Esophagus (tissue), 2 donors: ENCODE data around the gene C12orf42. TPM values are rescaled to one million over a fixed set of nuclear protein-coding genes. Genes with fewer than 3 reads are reported as not detected.

Experiments
- H3K27ac ChIP-seq, 2 donors: one replicate each; pipeline ENCODE4 v1.5.1; 2013; ENCODE audit warnings: low read depth in 2 of 2, mild to moderate bottlenecking in 2 of 2, inconsistent platforms in 1 of 2, low read length in 1 of 2, moderate library complexity in 1 of 2
- H3K27me3 ChIP-seq, 2 donors: one replicate each; pipeline ENCODE4 v1.6.1; 2013; ENCODE audit warnings: low read length in 2 of 2, control low read depth in 1 of 2, mild to moderate bottlenecking in 1 of 2; ENCODE audit not compliant: insufficient read depth in 2 of 2, control insufficient read depth in 1 of 2
- H3K36me3 ChIP-seq, 2 donors: one replicate each; pipeline ENCODE4 v1.6.1; 2013; ENCODE audit warnings: low read length in 1 of 2; ENCODE audit not compliant: control insufficient read depth in 2 of 2, insufficient read depth in 2 of 2
- H3K4me1 ChIP-seq, 2 donors: one replicate each; pipeline ENCODE4 v1.6.1; 2013; ENCODE audit warnings: low read length in 1 of 2; ENCODE audit not compliant: control insufficient read depth in 2 of 2, insufficient read depth in 2 of 2
- H3K4me3 ChIP-seq, 2 donors: one replicate each; pipeline ENCODE4 v1.5.1; 2013; ENCODE audit warnings: low read length in 2 of 2, mild to moderate bottlenecking in 2 of 2, low read depth in 1 of 2, moderate library complexity in 1 of 2
- H3K9me3 ChIP-seq, 2 donors: one replicate each; pipeline ENCODE4 v1.6.1; 2013; ENCODE audit warnings: mild to moderate bottlenecking in 2 of 2, low read depth in 1 of 2, low read length in 1 of 2, moderate library complexity in 1 of 2; ENCODE audit not compliant: control insufficient read depth in 2 of 2, insufficient read depth in 1 of 2
- WGBS, 2 donors: extraction: QIAGEN DNeasy Blood & Tissue Kit; methylation state at CpG; one replicate each; pipeline ENCODE4 v1.1.7; 2013; 5-methylcytosine and 5-hydroxymethylcytosine counted together
- polyA plus RNA-seq, 2 donors: library from polyadenylated mRNA; stranded (reverse); fragments of 200-250 nt; gene quantifications; one replicate each; pipeline ENCODE4 v1.2.3, GENCODE V29; 2013
- donor health status: healthy with polysubstance abuse.
- donor health status: Bipolar disorder and iron deficiency.

Gene C12orf42
- polyA plus RNA-seq: not detected

GRCh38 chr12:103495469-103496456 is at the start of gene C12orf42:
Gene C12orf42 (minus strand): TSS chr12:103495968. CDS start chr12:103478426, 17,542 bp downstream.
- Histone ChIP-seq H3K36me3 (no peaks in the 10 kb centered on the region), H3K27me3 (peaks cover 0 to 4% of the 10 kb centered on the region in 2 donors), H3K27ac (no peak within 1 kb of the TSS), H3K4me3 (peak within 1 kb of the TSS; percentile 10 to 45), H3K9me3 (no peaks in the 10 kb centered on the region), H3K4me1 (peaks cover 5 to 9% of the 10 kb centered on the region in 2 donors)
- WGBS, 2 donors: 2 to 3% methylated on average over 46 to 77 of the region's 77 CpGs

- Histone ChIP-seq H3K27me3 (no peaks in the 10 kb centered on the region), H3K27ac (no peak overlapping the region), H3K4me1 (no peaks in the 10 kb centered on the region), H3K4me3 (no peak overlapping the region), H3K9me3 (no peaks in the 10 kb centered on the region), H3K36me3 (no peaks in the 10 kb centered on the region)
- 91 to 92% methylated on average over 3 of the region's 3 CpGs for WGBS, 2 donors
Measured at GRCh38 chr12:103542078-103542477, 46.3 kb upstream of the C12orf42 start.

- WGBS, 2 donors: 47 to 63% methylated on average over 3 of the region's 3 CpGs
- Histone ChIP-seq H3K36me3 (no peaks in the 10 kb centered on the region), H3K4me1 (no peaks in the 10 kb centered on the region), H3K27me3 (no peaks in the 10 kb centered on the region), H3K27ac (no peak overlapping the region), H3K4me3 (no peak overlapping the region), H3K9me3 (no peaks in the 10 kb centered on the region)
Measured at GRCh38 chr12:103540319-103540718, 44.6 kb upstream of the C12orf42 start.

GRCh38 chr12:103538397-103538796 is 42.6 kb upstream of the C12orf42 start:
- WGBS, 2 donors: 55 to 58% methylated on average over 1 of the region's 1 CpG
- Histone ChIP-seq H3K27me3 (no peaks in the 10 kb centered on the region), H3K4me1 (no peaks in the 10 kb centered on the region), H3K36me3 (no peaks in the 10 kb centered on the region), H3K9me3 (no peaks in the 10 kb centered on the region), H3K27ac (no peak overlapping the region), H3K4me3 (no peak overlapping the region)

- H3K9me3 ChIP-seq: no peaks in the 10 kb centered on the region
- no peaks in the 10 kb centered on the region for H3K4me1 ChIP-seq
- no peaks in the 10 kb centered on the region for H3K36me3 ChIP-seq
- no peaks in the 10 kb centered on the region for H3K27me3 ChIP-seq
- no peak overlapping the region for H3K4me3 ChIP-seq
- WGBS, 2 donors: 34 to 45% methylated on average over 15 of the region's 15 CpGs
- H3K27ac ChIP-seq: no peak overlapping the region
Measured at GRCh38 chr12:103530307-103531066, 34.7 kb upstream of the C12orf42 start.

- H3K9me3 ChIP-seq: no peaks in the 10 kb centered on the region
- 41 to 56% methylated on average over 4 of the region's 4 CpGs for WGBS, 2 donors
Measured at GRCh38 chr12:103529306-103529705, 33.5 kb upstream of the C12orf42 start.

GRCh38 chr12:103524238-103524875 is 28.6 kb upstream of the C12orf42 start:
- WGBS, 2 donors: 34 to 44% methylated on average over 4 of the region's 4 CpGs
- H3K4me3 ChIP-seq: no peak overlapping the region
- H3K36me3 ChIP-seq: no peaks in the 10 kb centered on the region
- peaks cover 0 to 5% of the 10 kb centered on the region in 2 donors for H3K27me3 ChIP-seq
- H3K9me3 ChIP-seq: no peaks in the 10 kb centered on the region
- no peak overlapping the region for H3K27ac ChIP-seq
- H3K4me1 ChIP-seq: no peaks in the 10 kb centered on the region

More at GRCh38 chr12:103529306-103529705, 33.5 kb upstream of the C12orf42 start:
- Histone ChIP-seq H3K4me3 (no peak overlapping the region), H3K27ac (no peak overlapping the region), H3K27me3 (no peaks in the 10 kb centered on the region), H3K4me1 (no peaks in the 10 kb centered on the region), H3K36me3 (no peaks in the 10 kb centered on the region)

GRCh38 chr12:103523771-103524170 is 28.0 kb upstream of the C12orf42 start:
- Histone ChIP-seq H3K36me3 (no peaks in the 10 kb centered on the region), H3K9me3 (no peaks in the 10 kb centered on the region), H3K4me1 (no peaks in the 10 kb centered on the region), H3K27ac (no peak overlapping the region), H3K27me3 (peaks cover 0 to 5% of the 10 kb centered on the region in 2 donors), H3K4me3 (no peak overlapping the region)
- 51 to 57% methylated on average over 1 of the region's 1 CpG for WGBS, 2 donors

GRCh38 chr12:103520686-103521215 is 25.0 kb upstream of the C12orf42 start:
- Histone ChIP-seq H3K27ac (no peak overlapping the region), H3K4me3 (no peak overlapping the region), H3K9me3 (no peaks in the 10 kb centered on the region), H3K27me3 (peaks cover 0 to 5% of the 10 kb centered on the region in 2 donors), H3K4me1 (no peaks in the 10 kb centered on the region), H3K36me3 (no peaks in the 10 kb centered on the region)
- WGBS, 2 donors: 80 to 84% methylated on average over 2 of the region's 2 CpGs
